ENCODE data around the gene TRAPPC11.
A peak's percentile ranks its signal among the peaks of the same experiment; 100 is the strongest.
"Not testable (repeated sequence)": the region's sequence is repeated elsewhere in the genome, so short reads cannot be mapped to it uniquely, and the experiment has no call there.

The TRAPPC11 gene

DNA sequence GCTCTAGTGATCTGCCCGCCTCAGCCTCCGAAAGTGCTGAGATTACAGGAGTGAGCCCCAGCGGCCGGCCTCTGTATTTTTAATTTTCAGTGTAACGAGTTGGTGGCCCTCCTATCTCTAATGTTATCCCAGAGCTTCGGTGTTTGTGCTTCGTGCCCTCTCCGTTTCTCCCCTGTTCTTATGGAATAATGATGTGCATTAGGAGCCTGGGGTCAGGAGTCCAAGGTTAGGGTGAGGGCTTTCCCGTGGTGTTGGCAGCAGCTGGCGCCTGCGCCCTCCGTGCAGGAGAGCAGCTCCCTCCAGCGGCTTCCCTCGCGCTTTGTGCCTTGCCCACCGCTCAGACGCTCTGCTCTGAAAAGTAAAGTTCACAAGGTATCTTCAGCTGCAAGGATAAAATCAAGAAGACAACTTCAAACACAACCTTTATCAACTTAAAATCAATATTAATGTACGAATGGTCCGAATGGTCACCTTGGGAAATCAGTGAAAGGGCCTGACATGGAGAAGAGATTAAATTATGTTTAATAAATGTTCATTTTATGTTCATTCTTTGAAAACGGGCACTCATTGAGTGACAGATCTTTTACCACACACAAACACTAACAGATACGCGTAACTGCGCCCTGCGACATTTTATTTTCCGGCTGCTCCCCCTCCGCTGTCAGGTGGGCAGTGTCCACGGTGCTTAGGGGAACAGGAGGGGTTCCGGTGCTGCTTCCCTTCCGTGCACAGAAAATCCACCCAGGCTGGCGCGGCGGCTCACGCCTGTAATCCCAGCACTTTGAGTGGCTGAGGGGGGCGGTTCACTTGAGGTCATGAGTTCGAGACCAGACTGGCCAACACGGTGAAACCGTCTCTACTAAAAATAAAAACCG, 62.4 kb downstream of the TRAPPC11 start:
- peak in 13 of 51 donors; percentile 3 to 40 (median 10) for DNase-seq

DNA sequence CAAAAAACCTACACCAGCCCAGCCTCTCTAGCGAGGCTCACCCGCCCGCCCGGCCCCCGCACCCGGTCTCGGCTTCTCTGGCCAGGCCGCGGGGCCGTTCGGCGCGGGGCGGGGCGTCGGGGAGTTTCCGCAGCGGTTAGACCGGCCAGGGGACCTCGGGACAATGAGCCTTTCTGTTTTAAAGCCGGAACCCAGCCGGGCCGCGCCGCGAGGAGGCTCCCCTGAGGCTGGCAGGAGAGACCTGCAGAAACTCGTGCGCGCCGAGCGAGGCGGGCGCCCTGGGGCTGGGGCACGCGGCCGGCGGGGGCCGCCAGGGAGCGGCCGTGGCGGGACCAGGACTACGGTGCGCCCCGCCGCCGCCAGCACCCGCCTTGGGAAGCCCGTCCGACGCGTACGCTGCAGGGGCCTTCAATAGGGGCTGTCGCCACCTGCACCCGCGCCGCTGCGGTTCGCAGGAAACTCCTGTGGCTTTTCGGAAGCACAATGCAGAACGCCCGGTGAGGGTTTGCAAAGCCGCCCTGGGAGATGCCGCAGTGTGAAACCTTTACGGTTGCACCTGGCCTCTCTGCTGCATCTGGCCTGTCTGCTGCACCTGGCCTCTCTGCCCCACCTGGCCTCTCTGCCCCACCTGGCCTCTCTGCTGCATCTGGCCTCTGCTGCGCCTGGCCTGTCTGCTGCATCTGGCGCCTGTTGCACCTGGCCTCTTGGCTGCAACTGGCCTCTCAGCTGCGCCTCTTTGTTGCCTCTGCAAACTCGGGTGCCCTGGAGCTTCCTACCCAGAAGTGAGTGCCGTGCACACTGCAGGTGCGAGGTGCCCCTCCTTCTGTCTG, 63.9 kb downstream of the TRAPPC11 start:
- peak in 33 of 51 donors; percentile 5 to 60 (median 22) for DNase-seq

- DNase-seq = no peak
These were observed 64.6 kb downstream of the TRAPPC11 start for GRCh38 chr4:183723561-183724228.

GRCh38 chr4:183725585-183725984, 66.5 kb downstream of the TRAPPC11 start:
- not testable (repeated sequence) for DNase-seq

DNA sequence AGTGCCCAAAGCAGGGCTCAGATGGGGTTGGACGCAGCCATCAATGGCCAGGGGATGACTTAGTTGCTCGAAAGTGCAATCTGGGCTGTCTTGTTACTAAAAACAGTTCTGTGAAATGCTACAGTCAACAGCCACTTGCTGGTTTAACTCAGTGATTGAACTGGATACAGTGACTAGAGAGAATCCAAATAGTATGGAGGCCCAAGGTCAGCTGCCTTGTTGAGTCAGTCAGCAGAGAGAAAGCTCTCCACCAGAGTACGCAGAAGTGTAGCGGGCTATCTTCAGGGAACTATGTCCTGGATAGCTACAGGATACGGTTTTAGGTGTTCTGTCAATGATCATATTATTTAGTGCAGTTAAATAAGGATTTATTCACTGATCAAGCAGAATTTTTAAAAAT, 68.4 kb downstream of the TRAPPC11 start:
- DNase-seq = no peak

GRCh38 chr4:183728223-183729068, 69.4 kb downstream of the TRAPPC11 start:
- DNase-seq = no peak

- no peak for DNase-seq
These were observed 69.9 kb downstream of the TRAPPC11 start for GRCh38 chr4:183729069-183729406.

- DNase-seq = no peak
These were observed 70.6 kb downstream of the TRAPPC11 start for GRCh38 chr4:183729430-183730328.

- no peak for DNase-seq
These were observed 73.2 kb downstream of the TRAPPC11 start for GRCh38 chr4:183732296-183732695.

DNA sequence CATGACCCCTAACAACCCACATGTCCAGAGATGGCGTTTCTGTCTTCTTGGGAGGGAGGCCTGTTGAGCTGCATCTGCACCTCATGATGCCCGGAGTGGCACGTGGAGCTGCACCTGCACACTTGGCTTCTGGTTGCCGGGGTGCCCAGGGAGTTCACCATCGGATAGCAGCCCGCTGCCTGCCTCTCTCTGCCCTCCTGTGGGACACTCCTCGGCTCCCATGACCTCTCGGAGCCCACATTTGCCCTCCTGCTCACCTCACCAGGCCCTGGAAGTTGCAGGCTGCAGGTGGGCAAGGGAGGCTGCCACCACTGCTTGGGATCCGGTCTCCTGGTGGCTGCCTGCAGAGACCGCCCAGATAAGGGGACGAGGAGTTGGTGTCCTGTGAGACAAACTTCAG, 74.1 kb downstream of the TRAPPC11 start:
- DNase-seq = no peak

DNA sequence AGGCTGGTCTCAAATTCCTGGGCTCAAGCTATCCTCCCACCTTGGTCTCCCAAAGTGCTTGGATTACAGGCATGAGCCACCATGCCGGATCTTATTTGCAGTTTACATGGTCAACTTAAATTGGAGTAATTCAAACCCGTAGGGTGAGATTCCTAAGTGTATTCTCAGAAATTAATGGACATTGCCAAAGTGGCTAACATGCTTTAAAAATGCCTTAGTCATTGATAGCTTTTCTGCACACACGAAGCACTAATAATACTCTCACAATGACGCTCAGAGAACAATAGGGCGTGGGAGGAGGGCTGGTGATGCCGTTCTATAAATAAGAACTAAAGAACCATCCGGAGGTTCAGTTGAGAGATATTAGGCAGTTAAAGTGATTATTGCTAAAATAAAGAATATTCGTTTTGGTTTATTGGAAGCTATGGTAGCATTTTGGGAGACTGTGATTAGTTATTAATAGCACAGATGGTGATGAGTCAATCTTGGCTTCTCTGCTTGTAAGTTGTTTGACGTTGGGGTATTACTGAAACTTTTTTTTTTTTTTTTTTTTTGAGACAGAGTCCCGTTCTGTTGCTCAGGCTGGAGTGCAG, 79.1 kb downstream of the TRAPPC11 start:
- peak in 1 of 51 donors; percentile 15 for DNase-seq

DNA sequence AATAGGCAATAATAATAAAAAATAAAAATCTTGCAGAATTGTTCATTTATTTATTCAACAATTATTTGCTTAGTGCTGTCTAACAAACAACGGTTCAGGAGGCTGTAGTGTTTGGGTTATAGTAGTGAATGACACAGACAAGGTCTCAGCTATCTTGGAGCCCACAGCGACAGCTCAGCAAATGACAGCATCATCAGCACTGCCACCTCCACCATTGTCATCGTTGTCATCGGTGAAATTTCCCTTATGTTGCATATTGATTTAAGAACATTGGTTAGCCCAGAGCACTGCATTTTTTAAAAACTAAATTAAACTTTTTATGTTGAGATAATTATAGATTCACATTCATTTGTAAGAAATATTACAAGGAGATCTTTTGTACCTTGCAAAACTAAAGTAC, 79.9 kb downstream of the TRAPPC11 start:
- DNase-seq = no peak

GRCh38 chr4:183746305-183747229, 87.5 kb downstream of the TRAPPC11 start:
- no peak for DNase-seq

DNA sequence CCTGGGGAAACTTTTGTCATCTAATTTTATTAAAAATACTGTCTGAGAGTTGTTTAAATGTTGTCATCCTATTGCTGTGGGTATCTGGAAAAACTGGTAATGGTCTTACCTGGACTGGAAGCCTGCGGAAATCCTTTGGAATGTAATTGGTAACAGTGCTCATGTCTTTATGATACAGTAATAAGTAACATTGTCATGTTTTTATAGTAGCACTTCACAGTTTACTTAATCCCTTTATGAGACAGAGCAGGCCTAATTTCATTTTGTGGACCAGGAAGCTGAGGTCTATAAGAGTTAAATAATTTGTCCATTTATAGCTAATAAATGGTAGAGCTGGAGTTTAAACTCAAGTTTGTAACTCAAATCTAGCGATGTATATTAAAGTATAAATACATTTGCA, 88.3 kb downstream of the TRAPPC11 start:
- no peak for DNase-seq

- no peak for DNase-seq
These were observed 89.0 kb downstream of the TRAPPC11 start for GRCh38 chr4:183747931-183748670.

- DNase-seq = no peak
These were observed 92.0 kb downstream of the TRAPPC11 start for GRCh38 chr4:183751106-183751505.

- DNase-seq = no peak
These were observed 96.5 kb downstream of the TRAPPC11 start for GRCh38 chr4:183755596-183755995.

DNA sequence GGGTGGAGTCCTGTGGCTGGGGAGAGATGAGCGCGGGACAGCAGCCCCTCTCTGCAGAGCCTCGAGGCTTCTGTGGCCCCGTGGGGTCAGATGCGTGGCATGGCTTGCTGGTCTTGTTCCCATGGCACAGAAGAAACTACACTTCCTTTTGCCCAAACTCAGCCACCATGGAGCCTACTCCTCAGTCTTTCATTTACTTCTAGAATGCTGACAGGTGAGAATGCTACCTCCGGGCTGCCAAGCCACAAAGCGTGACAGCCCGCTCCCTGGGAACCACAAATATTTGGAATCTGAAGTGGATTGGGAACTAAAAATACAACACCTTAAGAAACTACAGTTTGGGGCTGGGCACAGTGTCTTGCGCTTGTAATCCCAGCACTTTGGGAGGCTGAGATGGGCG, 98.0 kb downstream of the TRAPPC11 start:
- no peak for DNase-seq
